ENCODE measurements around the gene KCNK5. TPM values are rescaled to one million over a fixed set of nuclear protein-coding genes. Genes with fewer than 3 reads are reported as not detected.
A peak's percentile ranks its signal among the peaks of the same experiment; 100 is the strongest.

The KCNK5 gene
- total and polyA plus RNA-seq, 9 of the 15 experiments (the other 6 are each of a cell fraction or from before 2014, with no cell fraction given) = 1.5 to 45.8 (median 25.8) TPM

DNA sequence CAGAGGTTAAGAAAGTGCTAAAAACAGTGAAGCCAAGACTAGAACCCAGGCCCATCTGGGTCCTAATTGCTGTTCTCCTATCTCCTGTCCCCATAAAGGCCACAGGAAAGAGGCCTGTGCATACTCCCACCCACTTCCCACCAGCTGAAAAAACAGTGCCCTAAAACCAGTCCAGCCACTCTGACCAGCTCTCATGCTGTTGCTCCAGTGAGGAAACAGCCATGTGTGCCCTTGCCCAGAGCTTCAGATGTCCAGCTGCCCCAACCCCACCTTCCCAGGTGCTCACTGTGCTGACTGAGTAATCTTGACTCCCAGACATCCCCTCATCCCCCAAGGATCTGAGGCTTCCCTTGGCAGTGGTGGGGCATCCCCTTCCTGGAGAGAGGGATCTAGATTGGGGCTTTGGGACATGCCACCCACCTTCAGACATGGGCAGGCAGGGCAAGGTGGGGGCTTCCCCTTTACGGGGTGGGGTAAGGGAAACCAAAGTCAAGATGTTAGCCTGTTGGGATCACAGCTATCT, 28.7 kb downstream of the KCNK5 start:
- ATAC-seq (no peak), DNase-seq (ENCODE audit: extremely low read depth in 1 of 4, low spot score in 3 of 4) (no peak), FAIRE-seq (no peak)
- H3K4me2 ChIP-seq (ENCODE audit: insufficient read depth, low read length) = no peak overlapping the region
- no peaks in the 10 kb centered on the region for H3K27me3 ChIP-seq (ENCODE audit: control insufficient read depth in 2 of 2, insufficient read depth in 2 of 2, low read length in 2 of 2)
- H3K36me3 ChIP-seq (ENCODE audit: control insufficient read depth, insufficient read depth, low read length) = peaks cover 93% of the 10 kb centered on the region
- intact Hi-C loops (cut with micrococcal nuclease) (no loop called here), in situ Hi-C loops (cut with MboI) (no loop called here)
- no peak overlapping the region for H3K27ac ChIP-seq (ENCODE audit: extremely low read depth, low read depth, low read length)
- peak overlapping the region in 1 of 2 experiments; percentile 3; a peak in 1 of 4 replicates for H3K9ac ChIP-seq (ENCODE audit: insufficient read depth in 1 of 2, low read depth in 2 of 2, low read length in 2 of 2)
- BruUV-seq (replicated peaks) = no TSS peak
- no peak overlapping the region for H2AFZ ChIP-seq (ENCODE audit: low read depth, low read length)
- H3K4me3 ChIP-seq = no peak overlapping the region
- H3K4me1 ChIP-seq (replicated peaks in 1 of 2; ENCODE audit: control insufficient read depth in 2 of 2, insufficient read depth in 2 of 2, low read length in 2 of 2) = peaks cover 47 to 49% of the 10 kb centered on the region in 2 experiments
- 100% methylated on average over 1 of the region's 1 CpG for WGBS (ENCODE audit: insufficient coverage, low coverage, missing lambda C conversion rate)
- CTCF ChIA-PET (ENCODE audit: low intra/inter-chr PET ratio) = no interaction called here
- TF ChIP-seq ZNF133 (CRISPR knock-in tag; IDR thresholded peaks at IDR 0.05) = no peak
- no peak for TF ChIP-seq HDGF (IDR thresholded peaks at IDR 0.05)
- no peak for TF ChIP-seq OTX1 (CRISPR knock-in tag; IDR thresholded peaks at IDR 0.05)
- no peak for TF ChIP-seq MYNN (IDR thresholded peaks at IDR 0.05)
- no peak for TF ChIP-seq MYNN (CRISPR knock-in tag; IDR thresholded peaks at IDR 0.05)
- no peak for TF ChIP-seq HNRNPK (IDR thresholded peaks at IDR 0.05; ENCODE audit: low read depth, low read length, poor library complexity, severe bottlenecking)
- TF ChIP-seq, protein P1, sequence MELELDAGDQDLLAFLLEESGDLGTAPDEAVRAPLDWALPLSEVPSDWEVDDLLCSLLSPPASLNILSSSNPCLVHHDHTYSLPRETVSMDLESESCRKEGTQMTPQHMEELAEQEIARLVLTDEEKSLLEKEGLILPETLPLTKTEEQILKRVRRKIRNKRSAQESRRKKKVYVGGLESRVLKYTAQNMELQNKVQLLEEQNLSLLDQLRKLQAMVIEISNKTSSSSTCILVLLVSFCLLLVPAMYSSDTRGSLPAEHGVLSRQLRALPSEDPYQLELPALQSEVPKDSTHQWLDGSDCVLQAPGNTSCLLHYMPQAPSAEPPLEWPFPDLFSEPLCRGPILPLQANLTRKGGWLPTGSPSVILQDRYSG (tag; conservative IDR thresholded peaks at IDR 0.05; ENCODE audit: low read depth) = no peak
- TF ChIP-seq JUND (IDR thresholded peaks at IDR 0.05; ENCODE audit: borderline replicate concordance, low read depth, low read length) = no peak
- TF ChIP-seq JUND (tag; IDR thresholded peaks at IDR 0.05; ENCODE audit: borderline replicate concordance, low read depth, low read length) = no peak
- no peak for TF ChIP-seq NR2C2 (CRISPR knock-in tag; IDR thresholded peaks at IDR 0.05)
- TF ChIP-seq NR2C2 (tag; IDR thresholded peaks at IDR 0.05) = no peak
- TF ChIP-seq, protein P2, sequence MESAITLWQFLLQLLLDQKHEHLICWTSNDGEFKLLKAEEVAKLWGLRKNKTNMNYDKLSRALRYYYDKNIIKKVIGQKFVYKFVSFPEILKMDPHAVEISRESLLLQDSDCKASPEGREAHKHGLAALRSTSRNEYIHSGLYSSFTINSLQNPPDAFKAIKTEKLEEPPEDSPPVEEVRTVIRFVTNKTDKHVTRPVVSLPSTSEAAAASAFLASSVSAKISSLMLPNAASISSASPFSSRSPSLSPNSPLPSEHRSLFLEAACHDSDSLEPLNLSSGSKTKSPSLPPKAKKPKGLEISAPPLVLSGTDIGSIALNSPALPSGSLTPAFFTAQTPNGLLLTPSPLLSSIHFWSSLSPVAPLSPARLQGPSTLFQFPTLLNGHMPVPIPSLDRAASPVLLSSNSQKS (CRISPR knock-in tag; IDR thresholded peaks at IDR 0.05) = no peak
- no peak for TF ChIP-seq PTTG1 (tag; IDR thresholded peaks at IDR 0.05; ENCODE audit: low read depth)
- no peak for TF ChIP-seq ATF1 (CRISPR knock-in tag; IDR thresholded peaks at IDR 0.05)
- TF ChIP-seq ATF1 (tag; IDR thresholded peaks at IDR 0.05) = no peak
- TF ChIP-seq, protein P3, sequence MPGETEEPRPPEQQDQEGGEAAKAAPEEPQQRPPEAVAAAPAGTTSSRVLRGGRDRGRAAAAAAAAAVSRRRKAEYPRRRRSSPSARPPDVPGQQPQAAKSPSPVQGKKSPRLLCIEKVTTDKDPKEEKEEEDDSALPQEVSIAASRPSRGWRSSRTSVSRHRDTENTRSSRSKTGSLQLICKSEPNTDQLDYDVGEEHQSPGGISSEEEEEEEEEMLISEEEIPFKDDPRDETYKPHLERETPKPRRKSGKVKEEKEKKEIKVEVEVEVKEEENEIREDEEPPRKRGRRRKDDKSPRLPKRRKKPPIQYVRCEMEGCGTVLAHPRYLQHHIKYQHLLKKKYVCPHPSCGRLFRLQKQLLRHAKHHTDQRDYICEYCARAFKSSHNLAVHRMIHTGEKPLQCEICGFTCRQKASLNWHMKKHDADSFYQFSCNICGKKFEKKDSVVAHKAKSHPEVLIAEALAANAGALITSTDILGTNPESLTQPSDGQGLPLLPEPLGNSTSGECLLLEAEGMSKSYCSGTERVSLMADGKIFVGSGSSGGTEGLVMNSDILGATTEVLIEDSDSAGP (CRISPR knock-in tag; IDR thresholded peaks at IDR 0.05) = no peak
- no peak for TF ChIP-seq HLTF (IDR thresholded peaks at IDR 0.05)
- TF ChIP-seq IRF2 (CRISPR knock-in tag; IDR thresholded peaks at IDR 0.05) = no peak
- TF ChIP-seq PCBP1 (IDR thresholded peaks at IDR 0.05; ENCODE audit: low read depth, low read length, poor library complexity, severe bottlenecking) = no peak
- H3K9me1 ChIP-seq (ENCODE audit: control insufficient read depth, insufficient read depth, low read length) = peaks cover 54% of the 10 kb centered on the region
- POLR2A ChIA-PET = interaction anchor here (0.6 to 2.1 kb wide), 10 partner anchors 8 to 909 kb away, joined by 3 to 10 read pairs (median 4); no protein-coding TSS in a partner anchor
- H3K79me2 ChIP-seq (ENCODE audit: control insufficient read depth, insufficient read depth, low read length) = peaks cover 99% of the 10 kb centered on the region
- H4K20me1 ChIP-seq (replicated peaks; ENCODE audit: control insufficient read depth, insufficient read depth, low read length) = peaks cover 98% of the 10 kb centered on the region
- H3K9me3 ChIP-seq (replicated peaks; ENCODE audit: control insufficient read depth, insufficient read depth, low read depth, low read length) = no peaks in the 10 kb centered on the region
